Thyroid gland (tissue), 4 donors: ENCODE results near the gene CLCF1. TPM values are rescaled to one million over a fixed set of nuclear protein-coding genes. Genes with fewer than 3 reads are reported as not detected.

Experiments used
- DNase-seq, 2 donors: peaks; one replicate each; pipeline ENCODE4 v3.0.0-alpha.2; 2019
- H3K27ac ChIP-seq, 3 donors: fragments of 200-600 bp; sonication (generic); 1 replicate in 2 of 3; 2 replicates in 1 of 3; pipeline ENCODE4 v1.5.1; 2016 to 2019; ENCODE audit warnings: mild to moderate bottlenecking in 1 of 3, moderate library complexity in 1 of 3
- H3K27me3 ChIP-seq: fragments of 200-600 bp; sonication (generic); one replicate; pipeline ENCODE4 v1.5.1; 2019
- H3K36me3 ChIP-seq, 2 donors: fragments of 200-600 bp; sonication (generic); one replicate each; pipeline ENCODE4 v1.5.1; 2016 to 2019
- H3K4me1 ChIP-seq, 2 donors: fragments of 200-600 bp; sonication (generic); one replicate each; pipeline ENCODE4 v1.5.1; 2017 to 2019
- H3K4me3 ChIP-seq, 3 donors: fragments of 200-600 bp; sonication (generic); replicated peaks in 1 of 3; 1 replicate in 2 of 3; 2 replicates in 1 of 3; pipeline ENCODE4 v1.5.1; 2016; ENCODE audit warnings: mild to moderate bottlenecking in 1 of 3
- H3K9me3 ChIP-seq: fragments of 200-600 bp; sonication (generic); one replicate; pipeline ENCODE4 v1.5.1; 2017
- CTCF ChIP-seq, 6 experiments: fragments of 200-600 bp in 3 of 6; fragments of 450-650 bp in 3 of 6; sonication (generic) in 3 of 6; IDR thresholded peaks; one replicate each; pipeline ENCODE4 v1.5.1; 2016 to 2019; ENCODE audit warnings: antibody characterized with exemption in 6 of 6, mild to moderate bottlenecking in 2 of 6, inconsistent platforms in 1 of 6, moderate library complexity in 1 of 6
- POLR2A ChIP-seq, 2 donors: fragments of 450-650 bp; IDR thresholded peaks; one replicate each; pipeline ENCODE4 v1.6.1; 2017; ENCODE audit warnings: antibody characterized with exemption in 2 of 2, mild to moderate bottlenecking in 2 of 2, moderate library complexity in 1 of 2
- WGBS, 2 donors: methylation state at CpG; one replicate each; pipeline ENCODE4 v1.1.5; 2017; 5-methylcytosine and 5-hydroxymethylcytosine counted together
- intact Hi-C: fragments of 100-400 bp; cut with DNase I; formaldehyde crosslinking; loops from one replicate; pipeline ENCODE4 v1.15.1; 2023
- total RNA-seq, 4 donors: library from RNA; depleted of rRNA; stranded (reverse); fragments of >200 nt; gene quantifications; one replicate each; pipeline ENCODE4 v1.2.3, GENCODE V29; 2016

The CLCF1 gene
- total RNA-seq, 4 donors from 2014 or later = 4.3 to 9.4 (median 6.9) TPM

GRCh38 chr11:67371189-67371910, 2.0 kb downstream of the CLCF1 start:
- H3K9me3 ChIP-seq = no peaks in the 10 kb centered on the region
- peak overlapping the region; percentile 94 to 100 (median 95) for H3K27ac ChIP-seq
- H3K4me1 ChIP-seq = peaks cover 61 to 77% of the 10 kb centered on the region in 2 donors
- no peaks in the 10 kb centered on the region for H3K36me3 ChIP-seq
- peak; percentile 82 to 87 for DNase-seq
- intact Hi-C loops = no loop called here
- H3K4me3 ChIP-seq = peak overlapping the region in 1 of 3 donors; percentile 66
- WGBS, 2 donors = 26 to 37% methylated on average over 8 of the region's 8 CpGs
- peak; percentile 16 to 78 (median 58) for TF ChIP-seq CTCF (IDR thresholded peaks at IDR 0.05)
- TF ChIP-seq POLR2A (IDR thresholded peaks at IDR 0.05) = no peak
- H3K27me3 ChIP-seq = no peaks in the 10 kb centered on the region

- no peak for TF ChIP-seq POLR2A (IDR thresholded peaks at IDR 0.05)
- TF ChIP-seq CTCF (IDR thresholded peaks at IDR 0.05) = no peak
- DNase-seq = no peak
- WGBS, 2 donors = 46 to 47% methylated on average over 11 to 13 of the region's 14 CpGs
- intact Hi-C loops = no loop called here
- peaks cover 69 to 83% of the 10 kb centered on the region in 2 donors for H3K4me1 ChIP-seq
- H3K27me3 ChIP-seq = no peaks in the 10 kb centered on the region
- no peaks in the 10 kb centered on the region for H3K9me3 ChIP-seq
- H3K36me3 ChIP-seq = no peaks in the 10 kb centered on the region
- H3K4me3 ChIP-seq = no peak overlapping the region
- H3K27ac ChIP-seq = peak overlapping the region; percentile 94 to 100 (median 95)
Observed at GRCh38 chr11:67370351-67371076, 2.9 kb downstream of the CLCF1 start.

- H3K36me3 ChIP-seq = no peaks in the 10 kb centered on the region
- peak; percentile 76 to 77 for DNase-seq
- peak overlapping the region; percentile 69 to 100 (median 95) for H3K27ac ChIP-seq
- H3K4me3 ChIP-seq = no peak overlapping the region
- H3K27me3 ChIP-seq = no peaks in the 10 kb centered on the region
- no peaks in the 10 kb centered on the region for H3K9me3 ChIP-seq
- TF ChIP-seq POLR2A (IDR thresholded peaks at IDR 0.05) = peak in 1 of 2 donors; percentile 12
- no peak for TF ChIP-seq CTCF (IDR thresholded peaks at IDR 0.05)
- H3K4me1 ChIP-seq = peaks cover 68 to 83% of the 10 kb centered on the region in 2 donors
- WGBS, 2 donors = 42 to 52% methylated on average over 12 of the region's 12 CpGs
- intact Hi-C loops = no loop called here
Observed at GRCh38 chr11:67369801-67370284, 3.6 kb downstream of the CLCF1 start.

GRCh38 chr11:67369275-67369674, 4.1 kb downstream of the CLCF1 start:
- Histone ChIP-seq H3K9me3 (no peaks in the 10 kb centered on the region), H3K36me3 (no peaks in the 10 kb centered on the region), H3K27me3 (no peaks in the 10 kb centered on the region), H3K4me3 (no peak overlapping the region), H3K27ac (peak overlapping the region; percentile 3 to 95 (median 69)), H3K4me1 (peaks cover 63 to 83% of the 10 kb centered on the region in 2 donors)
- no peak for DNase-seq
- intact Hi-C loops = no loop called here
- TF ChIP-seq CTCF (IDR thresholded peaks at IDR 0.05) = no peak
- TF ChIP-seq POLR2A (IDR thresholded peaks at IDR 0.05) = no peak
- 87 to 93% methylated on average over 8 of the region's 8 CpGs for WGBS, 2 donors

- 84 to 91% methylated on average over 3 of the region's 3 CpGs for WGBS, 2 donors
- intact Hi-C loops = no loop called here
- no peaks in the 10 kb centered on the region for H3K27me3 ChIP-seq
- no peak for DNase-seq
- H3K36me3 ChIP-seq = no peaks in the 10 kb centered on the region
- H3K27ac ChIP-seq = no peak overlapping the region
- H3K4me1 ChIP-seq = peaks cover 58 to 76% of the 10 kb centered on the region in 2 donors
- no peaks in the 10 kb centered on the region for H3K9me3 ChIP-seq
- H3K4me3 ChIP-seq = no peak overlapping the region
- no peak for TF ChIP-seq POLR2A (IDR thresholded peaks at IDR 0.05)
- no peak for TF ChIP-seq CTCF (IDR thresholded peaks at IDR 0.05)
Observed at GRCh38 chr11:67368621-67369020, 4.8 kb downstream of the CLCF1 start.
